Neural cell (in vitro differentiated cells): ENCODE measurements around the gene SLC6A6.

Experiments used
- CTCF ChIP-seq: fragments of 450-650 bp; IDR thresholded peaks from 2 replicates; pipeline ENCODE4 v1.5.1; 2014; ENCODE audit warnings: antibody characterized with exemption, mild to moderate bottlenecking, moderate library complexity; ENCODE audit not compliant: poor library complexity, severe bottlenecking
- POLR2AphosphoS5 ChIP-seq: IDR thresholded peaks from 2 replicates; pipeline ENCODE4 v1.6.1; 2012
- TAF1 ChIP-seq: IDR thresholded peaks from 2 replicates; pipeline ENCODE4 v1.6.1; 2012; ENCODE audit warnings: low read depth

DNA sequence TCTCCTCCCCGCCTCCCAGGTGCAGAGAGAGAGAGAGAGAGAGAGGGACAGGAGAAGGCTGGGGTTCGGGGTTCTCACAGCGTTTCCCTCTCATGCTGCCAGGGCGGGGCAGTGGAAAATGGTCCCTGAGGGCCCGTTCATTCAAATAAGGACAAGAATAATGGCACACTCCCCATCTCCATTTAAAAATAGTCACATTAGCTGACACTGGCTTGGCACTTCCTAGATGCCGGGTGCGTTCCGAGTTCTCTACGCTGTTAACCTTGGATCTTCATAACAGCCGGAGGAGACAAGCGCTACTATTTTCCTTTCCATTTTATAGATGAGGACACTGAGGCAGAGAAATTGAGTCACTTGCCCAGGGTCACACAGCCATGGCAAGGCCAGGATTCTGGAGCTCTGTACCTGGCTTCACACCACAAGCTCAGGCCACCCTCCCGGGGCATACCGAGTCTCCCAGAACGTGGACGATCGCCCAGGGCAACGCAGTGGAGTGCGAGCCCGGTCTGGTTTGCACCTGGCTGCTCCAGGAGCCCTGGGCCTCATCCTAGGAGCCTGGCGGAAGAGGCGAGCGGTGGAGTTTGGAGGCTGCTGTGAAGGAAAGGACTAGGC is 608 bp upstream of the SLC6A6 start:
- TF ChIP-seq CTCF, result no peak
- TF ChIP-seq POLR2AphosphoS5, result no peak
- no peak for TF ChIP-seq TAF1
